Peyer's patch (tissue), 4 donors: ENCODE results near the gene CLASP1.

ENCODE experiments used
- POLR2A ChIP-seq, 2 donors: fragments of 450-650 bp; IDR thresholded peaks; one replicate each; pipeline ENCODE4 v1.5.1; 2017; ENCODE audit warnings: antibody characterized with exemption in 2 of 2, mild to moderate bottlenecking in 2 of 2, moderate library complexity in 2 of 2
- TF ChIP-seq, protein P1 (sequence below), 6 experiments: fragments of 450-650 bp in 4 of 6; fragments of 200-600 bp in 2 of 6; sonication (generic) in 1 of 6; IDR thresholded peaks; one replicate each; pipeline ENCODE4 v1.5.1; 2017 to 2019; ENCODE audit warnings: antibody characterized with exemption in 6 of 6, mild to moderate bottlenecking in 3 of 6, moderate library complexity in 1 of 6

DNA sequence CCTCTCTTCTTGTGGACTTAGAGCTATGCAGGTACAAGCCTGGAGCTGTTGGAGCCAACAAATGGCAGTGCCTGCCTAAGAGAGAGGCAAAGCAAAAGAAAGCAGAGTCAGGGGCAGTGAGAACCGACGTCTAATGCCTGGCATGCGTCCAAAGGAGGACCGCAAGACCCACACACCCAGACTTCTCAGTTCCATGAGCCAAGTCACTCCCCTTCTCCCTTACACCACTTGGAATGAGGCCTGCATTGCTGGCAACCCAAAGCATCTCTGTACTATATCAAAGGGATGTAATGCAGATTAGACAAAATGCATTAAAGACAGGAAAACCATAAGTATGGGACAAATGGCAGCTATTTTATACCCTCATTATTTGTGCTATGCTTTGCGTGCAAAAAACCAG, 168.4 kb downstream of the CLASP1 start:
- TF ChIP-seq, protein P1, sequence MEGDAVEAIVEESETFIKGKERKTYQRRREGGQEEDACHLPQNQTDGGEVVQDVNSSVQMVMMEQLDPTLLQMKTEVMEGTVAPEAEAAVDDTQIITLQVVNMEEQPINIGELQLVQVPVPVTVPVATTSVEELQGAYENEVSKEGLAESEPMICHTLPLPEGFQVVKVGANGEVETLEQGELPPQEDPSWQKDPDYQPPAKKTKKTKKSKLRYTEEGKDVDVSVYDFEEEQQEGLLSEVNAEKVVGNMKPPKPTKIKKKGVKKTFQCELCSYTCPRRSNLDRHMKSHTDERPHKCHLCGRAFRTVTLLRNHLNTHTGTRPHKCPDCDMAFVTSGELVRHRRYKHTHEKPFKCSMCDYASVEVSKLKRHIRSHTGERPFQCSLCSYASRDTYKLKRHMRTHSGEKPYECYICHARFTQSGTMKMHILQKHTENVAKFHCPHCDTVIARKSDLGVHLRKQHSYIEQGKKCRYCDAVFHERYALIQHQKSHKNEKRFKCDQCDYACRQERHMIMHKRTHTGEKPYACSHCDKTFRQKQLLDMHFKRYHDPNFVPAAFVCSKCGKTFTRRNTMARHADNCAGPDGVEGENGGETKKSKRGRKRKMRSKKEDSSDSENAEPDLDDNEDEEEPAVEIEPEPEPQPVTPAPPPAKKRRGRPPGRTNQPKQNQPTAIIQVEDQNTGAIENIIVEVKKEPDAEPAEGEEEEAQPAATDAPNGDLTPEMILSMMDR (IDR thresholded peaks at IDR 0.05): no peak
- no peak for TF ChIP-seq POLR2A (IDR thresholded peaks at IDR 0.05)
